HG03108 (cell line): Measurements from ENCODE around the gene STK17B.
A peak's percentile ranks its signal among the peaks of the same experiment; 100 is the strongest.

ENCODE experiments used
- ATAC-seq: cut with Tn5 transposase; IDR thresholded peaks from one replicate; pipeline ENCODE4 v1.9.1; 2021; ENCODE audit warnings: moderate library complexity; ENCODE audit not compliant: unreplicated experiment

STK17B gene

DNA sequence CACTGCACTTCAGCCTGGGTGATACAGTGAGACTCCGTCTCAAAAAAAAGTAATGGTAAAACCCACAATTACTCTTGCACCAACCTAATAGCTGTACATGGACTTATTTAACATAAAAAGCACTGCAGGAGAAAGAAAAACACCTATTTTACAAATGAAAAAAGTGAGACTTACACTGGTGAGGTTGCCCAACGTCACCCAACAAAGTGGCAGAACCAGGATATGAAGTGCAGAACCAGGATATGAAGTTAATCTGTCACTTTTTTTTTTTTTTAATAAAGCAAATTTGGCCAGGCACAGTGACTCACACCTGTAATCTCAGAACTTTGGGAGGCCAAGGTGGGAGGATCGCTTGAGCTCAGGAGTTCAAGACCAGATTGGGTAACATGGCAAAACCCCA lies 13.5 kb upstream of the STK17B start:
- ATAC-seq, result no peak

DNA sequence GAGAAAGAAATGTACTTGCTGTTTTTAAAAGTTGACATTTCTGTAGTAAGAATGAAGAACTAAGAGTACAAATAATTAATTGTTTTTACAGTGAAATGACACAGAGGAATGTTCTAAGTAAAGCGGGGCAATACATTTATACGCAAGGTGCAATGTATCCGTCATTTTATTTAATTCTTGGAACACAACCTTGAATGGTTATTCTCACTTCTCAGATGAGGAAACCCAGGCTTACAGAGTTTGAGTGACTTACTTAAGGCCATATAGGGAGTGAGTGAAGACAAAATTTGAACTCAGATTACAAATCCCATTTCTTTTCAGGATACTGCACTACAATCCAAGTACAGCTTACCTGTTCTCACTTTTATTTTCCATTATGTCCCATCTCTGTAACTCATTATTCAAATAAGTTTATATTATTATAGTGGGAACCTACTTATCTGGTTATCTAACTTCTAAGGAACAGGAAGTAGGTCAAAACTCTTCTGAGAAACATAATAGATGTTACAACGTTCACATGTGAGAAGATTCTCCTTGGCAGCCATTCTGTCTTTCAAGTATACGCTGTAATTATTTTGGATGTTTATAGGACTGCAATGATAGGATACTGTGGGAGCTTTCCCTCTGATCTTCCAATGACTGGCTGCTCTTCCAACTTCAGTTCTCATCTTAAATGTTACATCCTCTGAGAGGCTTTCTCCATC lies 12.3 kb upstream of the STK17B start:
- no peak for ATAC-seq

DNA sequence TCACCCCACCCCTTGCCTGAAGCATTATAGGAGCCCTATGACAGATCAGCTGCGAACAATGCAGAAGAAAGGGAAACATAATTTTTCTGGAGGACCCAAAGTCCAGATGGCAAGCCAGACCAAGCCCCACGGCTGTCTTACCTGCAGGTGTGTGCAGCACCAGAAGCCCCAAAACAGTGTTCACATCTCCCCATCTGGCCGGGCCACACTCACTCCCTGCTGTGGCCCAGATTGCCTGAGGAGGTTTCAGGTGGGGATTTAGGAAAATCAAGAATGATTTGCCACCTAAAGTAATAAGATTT lies 11.7 kb upstream of the STK17B start:
- peak; percentile 19 for ATAC-seq

DNA sequence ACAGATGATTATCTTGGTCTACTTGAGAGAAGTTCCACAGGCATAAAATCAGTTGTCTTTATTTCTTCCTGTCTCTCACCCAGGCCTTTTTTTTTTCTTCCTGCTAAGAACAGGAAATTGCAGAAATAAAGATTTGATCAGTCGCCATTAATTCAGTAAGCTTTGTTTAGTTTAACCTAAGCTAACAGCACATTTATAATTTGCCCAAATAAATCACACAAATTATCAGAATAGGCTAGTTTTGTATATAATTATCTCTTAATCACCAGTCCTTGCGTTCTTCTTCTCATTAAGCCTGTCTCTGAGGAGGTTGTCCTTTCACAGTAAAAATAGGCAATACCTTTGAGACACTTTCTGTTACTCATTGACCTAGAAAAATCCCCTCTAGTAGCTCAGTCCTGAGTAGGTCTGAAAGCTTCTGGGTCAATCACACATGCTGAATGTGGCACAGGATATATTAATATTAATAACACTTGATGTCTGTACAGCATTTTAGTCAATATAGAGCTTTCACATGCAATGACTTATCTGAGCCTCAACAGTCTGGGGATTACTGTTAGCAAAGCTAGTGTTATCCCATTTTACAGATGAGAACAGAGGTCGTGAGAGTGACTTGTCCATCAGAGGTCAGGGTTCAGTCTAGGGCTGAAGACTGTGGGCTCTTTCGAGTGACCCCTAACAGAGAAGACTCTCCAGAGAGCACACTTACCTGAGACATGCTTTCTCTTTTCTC lies 11.2 kb upstream of the STK17B start:
- peak; percentile 87 for ATAC-seq

DNA sequence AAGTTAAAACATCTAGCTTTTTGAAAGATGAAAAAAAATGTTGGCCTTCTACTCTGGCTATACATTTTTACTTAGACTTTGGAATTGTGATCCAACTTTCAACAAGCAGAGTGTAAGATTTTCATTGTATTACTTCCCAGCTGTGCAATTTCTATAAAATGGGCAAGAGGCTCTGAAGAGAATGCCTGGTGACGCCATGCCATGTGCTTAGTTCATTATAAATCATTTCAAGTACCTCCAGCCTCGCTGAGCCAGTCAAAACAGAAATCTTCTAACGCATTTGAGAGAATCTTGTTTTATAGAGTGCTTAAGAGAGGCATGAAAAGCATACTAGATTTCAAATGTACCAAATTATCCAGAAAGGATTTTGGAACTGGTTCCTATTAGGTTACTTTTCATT lies 10.1 kb upstream of the STK17B start:
- no peak for ATAC-seq

DNA sequence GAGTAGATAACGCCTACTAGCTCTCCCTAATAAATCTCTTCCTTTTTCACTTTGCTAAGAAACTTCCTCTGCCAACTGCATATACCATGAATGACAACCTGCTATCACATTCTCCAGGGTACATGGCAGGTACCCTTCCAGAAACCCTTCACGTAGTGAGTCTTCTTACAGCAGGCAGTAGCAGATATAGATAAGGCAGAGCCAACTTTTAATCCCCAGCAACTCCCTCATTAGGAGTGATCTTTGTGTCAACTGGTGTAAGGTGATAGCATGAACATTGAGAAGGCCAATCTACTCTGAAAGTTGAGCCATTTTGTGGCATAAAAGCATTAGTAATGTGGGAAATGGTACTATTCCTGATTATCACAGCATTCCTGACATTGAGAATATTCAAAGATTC lies 5.7 kb upstream of the STK17B start:
- ATAC-seq, result no peak

DNA sequence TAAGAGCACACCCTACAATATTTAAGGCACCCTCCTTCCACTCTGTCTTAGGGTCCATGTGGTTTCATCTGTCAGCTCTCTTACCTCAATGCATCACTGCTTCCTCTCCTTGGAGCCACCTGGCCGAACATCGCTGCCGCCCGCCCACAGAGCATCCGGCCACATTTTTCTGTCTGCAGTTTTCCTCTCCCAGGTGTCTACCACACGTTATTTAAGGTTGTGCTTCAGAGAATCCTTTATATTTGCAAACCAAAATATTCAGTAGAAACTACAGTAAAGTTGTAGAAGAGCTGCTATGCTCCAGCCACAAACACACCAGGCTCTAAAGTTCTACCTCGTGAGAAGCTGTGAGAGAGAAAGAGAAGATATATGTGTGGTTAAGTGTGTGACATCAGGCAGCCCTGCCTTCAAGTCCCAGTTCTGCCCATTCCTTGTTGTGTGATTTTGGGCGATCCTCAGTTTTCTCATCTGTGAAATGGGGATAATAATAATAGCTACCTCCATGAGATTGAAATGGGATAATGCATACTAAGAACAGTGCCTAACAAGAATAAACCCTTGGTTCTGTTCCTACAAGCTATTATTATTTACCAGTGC lies 4.9 kb upstream of the STK17B start:
- ATAC-seq, result peak; percentile 67

DNA sequence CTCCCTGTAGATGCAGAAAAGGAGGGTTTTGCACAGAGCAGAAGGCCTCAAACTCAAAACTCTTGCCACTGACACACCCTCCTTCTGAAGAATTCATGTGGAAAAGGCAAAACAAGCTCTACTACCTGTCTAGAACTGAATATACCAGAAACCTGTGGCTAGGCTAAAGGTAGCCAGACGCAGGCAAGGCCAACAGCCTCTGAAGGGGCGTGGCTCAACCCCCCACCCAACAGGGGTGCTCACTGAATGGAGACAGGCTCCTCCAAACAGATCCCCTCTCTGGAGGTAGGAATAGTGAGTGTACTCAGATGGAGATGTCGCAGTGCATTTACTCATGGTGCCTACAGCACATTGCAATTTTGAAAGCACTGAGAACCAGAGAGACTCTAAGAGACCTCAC lies 3.0 kb upstream of the STK17B start:
- no peak for ATAC-seq

DNA sequence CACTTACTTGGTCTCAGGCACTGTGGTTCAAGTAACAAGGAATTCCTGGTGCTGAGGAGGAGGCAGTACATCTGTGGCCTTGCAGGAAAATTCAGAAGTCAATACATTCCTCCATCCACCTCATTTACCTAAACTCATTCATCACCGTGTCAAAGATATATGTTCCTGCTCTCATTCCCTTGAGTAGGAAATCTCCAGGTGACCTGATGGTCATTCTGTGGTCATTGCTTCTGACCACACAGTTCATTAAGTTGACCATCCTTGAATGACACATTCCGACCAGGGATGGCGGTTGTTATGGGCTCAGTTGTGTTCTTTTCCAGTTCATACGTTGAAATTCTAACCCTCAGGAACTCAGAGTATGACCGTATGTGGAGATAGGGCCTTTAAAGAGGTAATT lies 2.1 kb upstream of the STK17B start:
- ATAC-seq, result no peak

DNA sequence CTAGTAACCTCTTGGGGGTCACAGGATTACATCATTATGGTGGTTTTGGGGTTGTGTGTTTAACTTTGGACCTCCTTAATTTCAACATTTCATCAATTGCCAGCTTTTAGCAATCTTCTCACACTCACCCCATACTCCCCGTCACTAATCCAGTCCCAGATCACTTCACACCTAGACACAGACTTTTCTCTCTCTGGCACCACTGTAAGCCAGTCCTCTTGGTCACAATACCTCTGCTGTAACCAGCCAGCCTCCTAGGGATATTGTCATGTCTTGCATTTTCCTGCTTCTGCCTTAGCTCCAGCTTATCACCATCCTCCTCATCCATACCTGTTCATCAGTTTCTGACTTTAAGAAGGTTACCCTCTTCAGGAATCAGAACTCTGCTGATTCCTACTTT lies 1.6 kb upstream of the STK17B start:
- no peak for ATAC-seq

DNA sequence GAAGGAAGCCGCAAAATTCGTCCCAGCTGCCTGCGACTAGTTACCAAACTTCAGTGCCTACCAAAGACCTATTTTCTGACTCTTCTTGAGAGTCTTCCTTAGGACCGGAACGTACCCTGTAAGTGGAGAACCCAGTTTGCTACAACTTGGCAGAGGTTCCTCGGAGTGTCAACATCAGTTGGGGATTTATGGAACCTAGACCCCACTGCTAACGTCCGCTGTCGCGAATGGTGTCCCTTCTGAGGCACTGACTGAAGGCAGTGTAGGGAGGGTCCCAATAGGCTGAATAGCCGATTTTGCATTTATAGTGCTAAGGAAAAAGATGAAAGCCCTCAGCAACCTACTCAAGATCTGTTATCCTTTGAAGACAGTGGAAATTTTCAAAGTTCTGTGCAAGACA lies 568 bp upstream of the STK17B start:
- no peak for ATAC-seq

DNA sequence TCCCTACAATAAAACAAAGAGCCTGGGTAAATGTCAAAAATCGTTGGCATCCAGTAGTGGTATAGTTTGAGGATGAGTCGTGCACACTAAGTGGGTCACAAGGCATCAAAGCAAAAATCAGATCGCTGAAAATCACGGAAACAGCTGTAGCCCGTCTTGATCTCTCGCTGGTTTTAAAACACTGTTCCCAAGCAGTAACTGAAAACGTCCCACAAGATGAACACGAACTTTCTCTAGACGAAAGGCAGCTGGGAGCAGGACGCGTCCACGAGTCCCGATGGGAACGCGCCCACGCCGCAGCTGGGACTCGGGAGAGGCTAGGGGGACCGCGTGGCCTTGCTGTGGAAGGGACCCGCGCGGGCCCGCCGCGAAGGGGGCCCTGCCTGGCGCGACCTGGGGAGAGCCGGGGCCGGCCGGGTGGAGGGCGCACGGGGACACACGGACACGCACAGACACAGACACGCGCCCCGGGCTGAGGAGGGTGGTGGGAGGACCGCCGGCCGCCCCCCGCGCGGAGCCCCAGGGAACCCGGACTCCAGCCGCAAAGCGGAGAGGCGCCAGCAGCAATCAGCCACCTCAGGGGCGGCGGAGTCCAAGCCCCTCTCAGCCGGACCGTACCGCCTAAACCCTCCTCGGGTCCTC lies 651 bp downstream of the STK17B start:
- peak; percentile 6 for ATAC-seq

DNA sequence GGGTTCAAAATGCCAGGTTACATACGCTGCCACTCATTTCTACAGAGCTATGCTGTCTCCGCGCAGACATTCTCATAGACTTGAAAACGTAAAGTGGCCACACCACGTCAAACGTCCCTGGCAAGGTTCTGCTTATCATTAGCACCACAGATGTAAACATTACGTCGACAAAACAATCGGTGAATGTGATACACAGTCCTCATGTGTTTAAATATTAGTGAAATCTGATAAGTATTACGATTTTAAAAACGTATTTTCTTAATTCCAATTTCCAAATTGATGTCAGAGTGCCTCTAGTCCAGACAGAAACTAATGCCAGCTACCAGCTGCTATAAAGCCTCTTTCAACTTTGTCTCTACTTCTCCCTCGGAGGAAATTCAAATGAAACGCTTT lies 1.2 kb downstream of the STK17B start:
- ATAC-seq, result peak; percentile 25

DNA sequence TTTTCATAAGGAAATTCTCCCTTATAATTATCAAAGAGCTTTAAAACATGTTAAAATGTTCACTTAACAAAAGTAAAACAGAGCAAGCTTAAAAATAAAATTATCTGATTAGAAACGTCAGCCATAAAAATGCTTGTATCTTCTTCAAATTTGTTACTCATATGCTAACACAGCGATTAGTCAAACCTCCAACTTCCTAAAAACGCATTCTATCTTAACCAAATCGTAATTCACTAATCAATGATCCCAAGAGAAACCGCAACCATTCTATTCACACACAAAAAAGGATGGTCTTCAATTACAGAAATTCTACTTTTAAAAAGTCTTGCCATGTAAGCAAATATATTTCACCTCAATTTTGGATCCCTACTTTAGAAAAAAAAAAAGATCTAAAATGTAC lies 1.9 kb downstream of the STK17B start:
- no peak for ATAC-seq

DNA sequence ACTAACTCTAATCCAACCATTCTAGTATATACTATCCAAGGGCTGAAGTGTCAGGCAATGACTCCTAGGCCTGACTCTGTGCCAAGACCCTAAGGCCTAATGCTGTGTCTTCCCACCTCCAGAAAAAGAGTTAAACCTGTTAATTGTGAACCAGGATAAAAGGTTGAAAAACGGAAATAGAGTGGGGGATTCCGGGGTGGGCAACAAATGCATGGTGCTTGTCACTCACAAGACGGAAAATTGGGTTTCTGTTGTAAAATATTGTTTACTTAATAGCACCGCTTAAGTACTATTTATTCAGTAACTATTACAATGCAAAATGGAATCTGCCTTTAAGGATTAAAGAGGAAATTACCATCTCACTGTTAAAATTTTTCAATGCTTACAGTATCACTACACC lies 3.2 kb downstream of the STK17B start:
- no peak for ATAC-seq

DNA sequence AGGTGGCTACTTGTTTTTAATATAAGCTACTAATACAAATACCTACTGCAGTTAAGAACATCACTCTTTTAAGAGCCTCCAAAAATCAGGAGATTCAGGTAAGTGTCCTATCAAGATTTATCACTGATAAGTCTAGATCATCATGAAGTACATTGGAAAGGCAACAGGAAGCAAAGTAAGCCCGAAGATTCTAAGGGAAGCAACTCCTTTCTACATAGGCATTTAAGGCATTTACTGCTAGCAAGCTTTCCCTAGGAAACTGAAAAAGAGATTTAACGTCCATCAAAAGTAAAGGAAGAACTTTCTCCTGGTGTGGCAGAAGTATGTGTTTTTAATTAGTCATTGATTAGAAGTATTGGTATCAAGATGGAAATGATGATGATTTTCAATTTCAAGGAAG lies 3.7 kb downstream of the STK17B start:
- ATAC-seq, result no peak

DNA sequence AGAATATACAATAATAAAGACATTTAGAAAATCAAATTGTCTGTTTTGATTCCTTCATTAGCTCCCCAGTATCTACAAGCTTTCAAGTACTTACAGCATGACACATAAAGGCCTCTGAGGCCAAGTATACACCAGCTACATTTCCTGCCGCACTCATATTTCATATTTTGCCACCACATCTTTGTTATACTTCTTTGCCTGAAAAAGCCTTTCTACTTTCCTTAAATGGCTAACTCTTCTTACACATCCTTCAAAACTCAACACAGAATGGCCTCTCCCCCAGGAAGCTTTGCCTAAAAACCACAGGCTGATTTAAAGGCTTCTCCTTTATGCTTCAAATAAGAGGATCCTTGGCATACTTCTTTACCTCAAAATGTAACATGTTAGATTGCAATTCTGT lies 4.5 kb downstream of the STK17B start:
- no peak for ATAC-seq

DNA sequence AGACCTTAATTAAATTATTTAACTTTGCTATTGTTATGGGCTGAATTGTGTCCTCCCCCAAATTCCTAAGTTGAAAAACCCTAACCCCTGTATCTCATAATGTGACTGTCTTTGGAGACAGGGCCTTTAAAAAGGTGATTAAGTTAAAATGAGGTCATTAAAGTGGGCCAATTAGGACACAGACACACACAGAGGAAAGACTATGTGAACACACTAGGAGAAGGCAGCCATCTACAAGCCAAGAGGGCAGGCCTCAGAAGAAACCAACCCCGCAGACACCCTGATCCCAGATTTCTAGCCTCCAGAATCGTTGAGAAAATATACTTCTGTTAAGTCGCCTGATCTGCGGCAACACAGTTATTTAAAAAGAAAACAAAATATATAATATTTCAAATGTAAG lies 6.4 kb downstream of the STK17B start:
- no peak for ATAC-seq

DNA sequence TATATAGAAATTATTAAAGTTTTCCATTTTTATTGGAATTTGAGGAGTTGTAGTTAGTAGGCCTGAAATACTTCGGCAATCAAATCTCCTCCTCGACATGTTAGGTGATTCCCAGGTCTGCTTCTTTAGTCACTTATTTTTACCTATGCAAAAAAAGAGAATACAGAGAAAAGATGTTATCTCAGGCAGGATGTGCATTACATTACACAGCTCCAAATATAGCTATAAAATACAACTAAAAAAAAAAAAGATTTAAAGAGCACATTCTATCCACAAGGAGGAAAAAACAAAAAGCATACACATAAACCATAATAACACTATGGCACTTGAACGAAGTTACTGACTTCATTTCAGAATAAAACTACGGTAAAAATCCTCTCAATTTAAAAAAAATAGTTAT lies 8.1 kb downstream of the STK17B start:
- no peak for ATAC-seq

DNA sequence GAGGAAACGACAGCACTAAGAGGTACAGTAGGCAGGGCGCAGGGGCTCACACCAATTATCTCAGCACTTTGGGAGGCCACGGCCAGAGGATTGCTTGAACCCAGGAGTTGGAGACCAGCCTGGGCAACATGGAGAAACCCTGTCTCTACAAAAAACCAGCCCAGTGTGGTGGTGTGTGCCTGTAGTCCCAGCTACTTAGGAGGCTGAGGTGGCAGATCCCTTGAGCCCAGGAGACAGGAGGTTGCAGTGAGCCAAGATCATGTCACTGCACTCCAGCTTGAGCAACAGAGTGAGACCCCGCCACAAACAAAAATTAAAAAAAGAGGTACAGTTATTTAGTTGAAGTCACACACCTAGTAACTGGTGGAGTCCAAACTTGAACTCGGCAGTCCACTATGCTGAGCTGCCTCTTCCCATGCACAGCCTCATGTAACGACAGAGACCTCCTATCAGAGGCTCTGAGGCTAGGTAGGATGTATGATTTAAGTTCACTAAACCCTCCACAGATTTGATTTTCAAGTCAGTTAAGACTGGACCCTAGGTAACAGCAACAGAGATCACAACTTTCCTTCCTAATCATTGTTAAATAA lies 8.7 kb downstream of the STK17B start:
- no peak for ATAC-seq

DNA sequence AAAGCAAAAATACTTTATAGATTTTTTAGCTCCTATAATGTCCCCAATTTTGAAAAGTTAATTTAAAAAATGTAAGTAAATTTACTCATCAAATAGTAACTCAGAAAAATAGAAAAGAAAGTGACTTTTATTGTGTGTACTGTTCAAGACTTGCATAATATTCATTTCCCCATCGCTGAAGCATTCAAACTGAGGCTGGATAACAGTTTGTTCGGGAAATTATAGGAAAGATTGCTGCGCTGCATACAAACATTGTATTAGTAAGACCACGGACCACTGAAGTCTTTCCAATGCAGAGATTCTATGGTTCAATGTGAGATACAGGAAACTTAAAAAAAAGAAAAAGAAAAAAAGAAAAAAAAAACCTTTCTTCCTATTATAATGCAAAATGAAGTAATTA lies 10.4 kb downstream of the STK17B start:
- ATAC-seq, result no peak

DNA sequence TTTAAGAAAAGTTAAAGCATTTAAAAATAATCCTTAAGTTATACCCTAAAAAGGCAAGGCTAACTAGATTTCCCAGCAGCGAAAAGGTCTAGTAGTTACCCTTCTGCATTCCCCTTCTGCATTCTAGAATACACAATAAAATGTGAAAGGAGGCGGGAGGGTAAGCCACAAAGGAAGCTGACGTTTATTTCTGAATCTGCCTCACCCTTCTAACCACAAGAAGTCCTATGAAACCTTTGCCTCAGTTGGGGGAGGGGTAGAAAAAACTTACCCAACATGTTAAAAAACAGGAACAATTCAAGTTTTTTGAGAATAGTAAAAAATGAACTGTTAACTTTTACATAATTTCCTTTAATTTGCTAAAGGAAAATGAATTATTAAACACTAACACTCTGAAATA lies 11.3 kb downstream of the STK17B start:
- ATAC-seq, result peak; percentile 60
